Fibroblast of lung (primary cell): Measurements from ENCODE around the gene ABLIM2.

Source experiments
- CTCF ChIP-seq, 2 donors: IDR thresholded peaks in 1 of 2; conservative IDR thresholded peaks in 1 of 2; 1 replicate in 1 of 2; 2 replicates in 1 of 2; pipeline ENCODE4 v1.5.1; 2011 to 2012; ENCODE audit warnings: low read length in 2 of 2, control low read depth in 1 of 2, inconsistent platforms in 1 of 2, low read depth in 1 of 2, mild to moderate bottlenecking in 1 of 2
- EZH2 ChIP-seq: IDR thresholded peaks from 2 replicates; pipeline ENCODE4 v1.5.1; 2012; ENCODE audit warnings: low read length, control low read depth, mild to moderate bottlenecking; ENCODE audit errors: missing control alignments

GRCh38 chr4:7937006-7937405 lies 221.6 kb downstream of the ABLIM2 start:
- TF ChIP-seq EZH2 (no peak), CTCF (conservative IDR thresholded peaks at IDR 0.05 in 1 of 2, IDR thresholded peaks at IDR 0.05 in 1 of 2; ENCODE audit: low read depth in 1 of 2, low read length in 2 of 2) (no peak)
